Astrocyte of the cerebellum (primary cell): Measurements from ENCODE around the gene BABAM1.

Experiments used
- DNase-seq: peaks from one replicate; pipeline ENCODE4 v3.0.0-alpha.2; 2011; ENCODE audit warnings: low read depth
- H3K4me3 ChIP-seq: 2 replicates; pipeline ENCODE4 v1.5.1; 2011; ENCODE audit warnings: mild to moderate bottlenecking, low read depth, low read length, moderate library complexity
- CTCF ChIP-seq: IDR thresholded peaks from 2 replicates; pipeline ENCODE4 v1.5.1; 2012; ENCODE audit warnings: low read length, low read depth, moderate library complexity, mild to moderate bottlenecking; ENCODE audit errors: missing control alignments
- in situ Hi-C: cut with HindIII; loops from 2 replicates; pipeline ENCODE4 v1.10.0; 2017; ENCODE audit warnings: low sequenced_read_pairs

BABAM1 gene

GRCh38 chr19:17321655-17322489 is 54.6 kb downstream of the BABAM1 start:
- TF ChIP-seq CTCF: no peak
- in situ Hi-C loops: loop anchor here (25.0 kb wide), 1 partner anchor 160 kb away; no protein-coding TSS in a partner anchor
- no peak for DNase-seq
- H3K4me3 ChIP-seq: no peak overlapping the region

- in situ Hi-C loops: loop anchor here (25.0 kb wide), 1 partner anchor 161 kb away; no protein-coding TSS in a partner anchor
- DNase-seq: no peak
- TF ChIP-seq CTCF: no peak
- H3K4me3 ChIP-seq: no peak overlapping the region
These were observed 55.6 kb downstream of the BABAM1 start for GRCh38 chr19:17322854-17323253.

GRCh38 chr19:17323300-17323963 is 56.2 kb downstream of the BABAM1 start:
- no peak for DNase-seq
- in situ Hi-C loops: loop anchor here (25.0 kb wide), 1 partner anchor 161 kb away; no protein-coding TSS in a partner anchor
- TF ChIP-seq CTCF: no peak
- no peak overlapping the region for H3K4me3 ChIP-seq

GRCh38 chr19:17323964-17324332 is 56.7 kb downstream of the BABAM1 start:
- DNase-seq: no peak
- H3K4me3 ChIP-seq: no peak overlapping the region
- no peak for TF ChIP-seq CTCF
- in situ Hi-C loops: loop anchor here (25.0 kb wide), 1 partner anchor 162 kb away; no protein-coding TSS in a partner anchor

GRCh38 chr19:17324357-17325114 is 57.3 kb downstream of the BABAM1 start:
- H3K4me3 ChIP-seq: no peak overlapping the region
- no peak for DNase-seq
- in situ Hi-C loops: loop anchor here (25.0 kb wide), 1 partner anchor 162 kb away; no protein-coding TSS in a partner anchor
- no peak for TF ChIP-seq CTCF

- DNase-seq: no peak
- no peak overlapping the region for H3K4me3 ChIP-seq
- in situ Hi-C loops: no loop called here
- TF ChIP-seq CTCF: no peak
These were observed 57.9 kb downstream of the BABAM1 start for GRCh38 chr19:17325133-17325532.
